Ammon's horn (tissue), 1 donor: ENCODE data around the gene OR5C1.
"Not testable (repeated sequence)": the region's sequence is repeated elsewhere in the genome, so short reads cannot be mapped to it uniquely, and the experiment has no call there.

Experiments used
- DNase-seq: peaks from one replicate; pipeline ENCODE4 v3.0.0-alpha.2; 2016; ENCODE audit warnings: low spot score

Gene OR5C1

DNA sequence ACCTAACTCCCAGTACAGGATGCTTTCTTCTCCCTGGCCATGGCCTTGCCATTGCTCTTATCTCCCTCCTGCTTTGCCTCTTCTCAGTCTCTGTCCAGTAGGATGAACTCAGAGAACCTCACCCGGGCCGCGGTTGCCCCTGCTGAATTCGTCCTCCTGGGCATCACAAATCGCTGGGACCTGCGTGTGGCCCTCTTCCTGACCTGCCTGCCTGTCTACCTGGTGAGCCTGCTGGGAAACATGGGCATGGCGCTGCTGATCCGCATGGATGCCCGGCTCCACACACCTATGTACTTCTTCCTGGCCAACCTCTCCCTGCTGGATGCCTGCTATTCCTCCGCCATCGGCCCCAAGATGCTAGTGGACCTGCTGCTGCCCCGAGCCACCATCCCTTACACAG is at the start of gene OR5C1:
Gene OR5C1, plus strand, starts transcription at position 103 of the 400 bp plus-strand sequence. Its CDS starts 0 bp downstream, at position 103.
- DNase-seq: no peak

DNA sequence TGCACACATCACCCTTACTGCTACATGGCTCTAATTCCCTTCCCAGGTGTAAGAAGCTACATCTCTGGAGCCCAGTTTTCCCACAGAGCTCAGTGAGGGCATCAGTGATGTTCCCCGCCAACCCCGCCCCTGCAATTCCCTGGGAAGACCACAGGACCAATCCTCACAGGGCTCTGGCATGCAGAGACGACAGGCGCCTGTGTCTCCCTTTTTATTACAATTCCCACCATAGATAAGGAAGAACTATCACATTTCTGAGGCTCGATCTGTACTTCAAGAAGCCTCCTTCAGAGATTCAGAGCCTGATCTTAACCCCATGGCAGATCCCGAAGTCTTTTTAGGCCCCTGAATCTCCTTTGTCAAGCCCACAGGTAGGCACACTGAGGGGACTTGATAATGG is 46.7 kb upstream of the OR5C1 start, which contains the start of gene OR1L6:
Gene OR1L6, plus strand, starts transcription at position 301 of the 400 bp plus-strand sequence. CDS start 7,545 bp downstream, outside the sequence.
- no peak for DNase-seq

- DNase-seq: no peak
Measured at GRCh38 chr9:122754825-122755224, 33.9 kb upstream of the OR5C1 start.

- DNase-seq: no peak
Measured at GRCh38 chr9:122767817-122768216, 20.9 kb upstream of the OR5C1 start.

GRCh38 chr9:122777052-122777451 is 11.7 kb upstream of the OR5C1 start:
- no peak for DNase-seq

DNA sequence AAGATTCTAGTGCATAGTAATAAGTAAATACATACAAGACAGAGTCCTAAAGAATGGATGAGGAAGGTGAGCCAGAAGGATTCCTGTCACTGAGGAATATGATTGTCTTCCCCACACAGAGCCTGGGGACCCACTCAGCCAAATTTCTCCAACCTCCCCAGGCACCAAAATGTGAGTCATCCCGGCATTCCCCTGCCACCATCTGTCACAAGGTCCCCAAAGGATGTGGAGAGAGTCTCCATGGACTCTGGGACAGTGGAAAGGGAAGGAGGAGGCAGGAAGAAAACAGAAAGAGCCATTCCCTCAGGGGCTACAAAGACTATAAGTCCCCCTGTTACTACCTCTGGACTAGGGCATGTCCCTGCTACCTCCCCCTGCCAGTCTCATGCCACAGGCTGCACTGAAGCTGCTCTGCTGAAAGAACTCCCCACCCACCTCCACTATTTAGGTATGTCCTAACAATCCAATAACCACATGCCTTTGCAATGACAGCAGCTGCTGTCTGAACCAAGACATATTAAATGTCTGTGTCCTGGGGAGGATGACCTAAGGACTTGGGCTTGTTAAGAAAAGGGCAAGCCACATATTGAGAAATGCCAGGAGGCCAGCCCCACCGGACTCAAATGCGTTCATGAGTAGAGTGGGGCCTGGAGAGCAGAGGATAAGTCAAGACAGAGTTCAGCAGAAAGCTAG is 10.7 kb upstream of the OR5C1 start:
- DNase-seq: no peak

GRCh38 chr9:122779181-122779580 is 9.6 kb upstream of the OR5C1 start:
- DNase-seq: no peak

DNA sequence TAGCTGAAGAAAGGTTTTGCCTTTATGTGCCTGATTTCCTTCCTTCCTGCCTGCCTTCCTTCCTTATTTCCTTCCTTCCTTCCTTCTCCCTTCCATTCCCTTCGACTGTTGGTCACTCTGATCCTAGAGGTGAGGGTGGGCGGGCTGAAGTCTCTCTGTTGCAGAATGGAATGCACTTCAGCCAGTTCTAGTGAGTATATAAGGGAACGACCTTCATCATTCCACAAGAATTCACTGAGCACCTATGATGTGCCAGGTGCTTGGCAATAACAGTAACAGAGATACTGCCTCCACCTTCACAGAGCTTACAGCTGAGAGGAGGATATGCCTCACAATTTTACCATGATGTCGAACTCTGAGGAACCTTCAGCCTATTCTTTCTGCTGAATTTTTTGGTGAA is 8.7 kb upstream of the OR5C1 start:
- DNase-seq: no peak

DNA sequence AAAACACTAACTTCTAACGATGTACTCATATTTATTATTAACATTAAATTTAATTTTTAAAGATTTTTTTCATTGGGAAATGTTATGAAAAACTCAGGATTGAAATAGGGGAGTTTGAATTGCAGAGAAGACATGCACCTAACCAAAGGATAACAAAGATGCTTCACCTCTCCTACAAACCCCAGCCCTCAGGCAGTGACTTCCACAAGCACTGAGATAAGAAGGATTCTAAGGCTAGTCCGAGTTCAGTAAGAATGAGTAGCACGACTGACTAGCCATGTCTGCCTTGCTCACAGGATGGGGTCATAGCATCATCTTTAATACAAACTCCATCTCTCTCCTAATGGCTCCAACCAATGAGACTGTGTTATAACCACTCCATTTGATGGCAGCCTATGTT is 7.1 kb upstream of the OR5C1 start:
- no peak for DNase-seq

DNA sequence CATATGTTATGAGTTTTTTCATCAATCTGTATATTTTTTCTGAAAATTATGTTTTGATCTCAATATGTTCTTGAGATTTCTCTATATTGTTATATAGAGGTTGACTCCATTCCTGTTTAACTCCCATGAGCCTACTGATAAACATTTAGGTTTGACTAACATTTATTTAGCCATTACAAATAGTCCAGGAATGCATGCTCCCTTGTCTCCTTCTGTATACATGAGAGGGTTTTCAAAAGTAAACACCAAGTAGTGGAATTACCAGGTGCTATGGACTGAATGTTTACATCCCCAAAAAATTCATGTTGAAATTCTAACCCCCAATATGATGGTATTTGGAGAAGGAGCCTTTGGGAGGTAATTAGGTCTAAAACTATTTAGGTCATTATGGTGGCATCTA is 3.5 kb upstream of the OR5C1 start:
- no peak for DNase-seq

DNA sequence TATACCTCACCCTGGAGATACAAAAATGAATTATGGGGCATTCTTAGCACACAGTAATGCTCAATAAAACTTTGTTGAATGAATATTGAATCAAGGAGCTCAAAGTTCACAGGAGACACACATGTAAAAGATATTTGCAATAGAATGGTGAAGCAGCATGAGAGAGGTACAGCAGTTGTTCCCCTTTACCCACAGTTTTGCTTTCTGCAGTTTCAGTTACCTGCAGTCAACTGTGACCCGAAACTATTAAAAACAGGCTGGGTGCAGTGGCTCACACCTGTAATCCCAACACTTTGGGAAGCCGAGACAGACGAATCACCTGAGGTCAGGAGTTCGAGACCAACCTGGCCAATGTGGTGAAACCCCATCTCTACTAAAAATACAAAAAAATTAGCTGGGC is 2.4 kb upstream of the OR5C1 start:
- no peak for DNase-seq

GRCh38 chr9:122789256-122790046 is 718 bp downstream of the OR5C1 start:
- DNase-seq: no peak

- no peak for DNase-seq
Measured at GRCh38 chr9:122791872-122792669, 3.3 kb downstream of the OR5C1 start.

- DNase-seq: no peak
Measured at GRCh38 chr9:122797316-122798063, 8.8 kb downstream of the OR5C1 start.

DNA sequence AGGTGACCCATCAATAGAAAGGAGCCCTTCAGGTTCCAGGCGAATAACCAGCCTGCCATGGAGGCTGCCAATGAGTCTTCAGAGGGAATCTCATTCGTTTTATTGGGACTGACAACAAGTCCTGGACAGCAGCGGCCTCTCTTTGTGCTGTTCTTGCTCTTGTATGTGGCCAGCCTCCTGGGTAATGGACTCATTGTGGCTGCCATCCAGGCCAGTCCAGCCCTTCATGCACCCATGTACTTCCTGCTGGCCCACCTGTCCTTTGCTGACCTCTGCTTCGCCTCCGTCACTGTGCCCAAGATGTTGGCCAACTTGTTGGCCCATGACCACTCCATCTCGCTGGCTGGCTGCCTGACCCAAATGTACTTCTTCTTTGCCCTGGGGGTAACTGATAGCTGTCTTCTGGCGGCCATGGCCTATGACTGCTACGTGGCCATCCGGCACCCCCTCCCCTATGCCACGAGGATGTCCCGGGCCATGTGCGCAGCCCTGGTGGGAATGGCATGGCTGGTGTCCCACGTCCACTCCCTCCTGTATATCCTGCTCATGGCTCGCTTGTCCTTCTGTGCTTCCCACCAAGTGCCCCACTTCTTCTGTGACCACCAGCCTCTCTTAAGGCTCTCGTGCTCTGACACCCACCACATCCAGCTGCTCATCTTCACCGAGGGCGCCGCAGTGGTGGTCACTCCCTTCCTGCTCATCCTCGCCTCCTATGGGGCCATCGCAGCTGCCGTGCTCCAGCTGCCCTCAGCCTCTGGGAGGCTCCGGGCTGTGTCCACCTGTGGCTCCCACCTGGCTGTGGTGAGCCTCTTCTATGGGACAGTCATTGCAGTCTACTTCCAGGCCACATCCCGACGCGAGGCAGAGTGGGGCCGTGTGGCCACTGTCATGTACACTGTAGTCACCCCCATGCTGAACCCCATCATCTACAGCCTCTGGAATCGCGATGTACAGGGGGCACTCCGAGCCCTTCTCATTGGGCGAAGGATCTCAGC is 11.6 kb downstream of the OR5C1 start, which contains the start of gene OR1K1:
Gene OR1K1, plus strand, starts transcription at position 58 of the 995 bp plus-strand sequence. Its CDS starts 0 bp downstream, at position 58.
- no peak for DNase-seq

DNA sequence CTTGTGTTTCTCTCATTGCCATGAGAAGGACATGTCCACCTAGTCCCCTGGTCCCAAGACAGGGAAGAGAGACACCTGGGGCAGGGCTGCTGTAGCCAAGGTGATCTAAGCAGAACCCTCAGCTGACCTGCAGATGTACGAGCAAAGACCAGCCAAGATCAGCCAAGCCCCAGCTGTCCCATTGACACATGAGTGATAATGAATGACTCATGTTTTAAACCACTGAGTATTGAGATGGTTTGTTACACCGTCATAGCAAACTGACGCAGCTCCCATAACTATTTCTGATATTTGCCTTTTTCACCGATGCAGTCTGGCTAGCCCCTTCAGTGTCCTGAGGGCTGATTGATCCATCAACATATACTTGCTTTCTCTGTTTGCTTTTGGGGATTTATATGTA is 17.9 kb downstream of the OR5C1 start:
- no peak for DNase-seq

DNA sequence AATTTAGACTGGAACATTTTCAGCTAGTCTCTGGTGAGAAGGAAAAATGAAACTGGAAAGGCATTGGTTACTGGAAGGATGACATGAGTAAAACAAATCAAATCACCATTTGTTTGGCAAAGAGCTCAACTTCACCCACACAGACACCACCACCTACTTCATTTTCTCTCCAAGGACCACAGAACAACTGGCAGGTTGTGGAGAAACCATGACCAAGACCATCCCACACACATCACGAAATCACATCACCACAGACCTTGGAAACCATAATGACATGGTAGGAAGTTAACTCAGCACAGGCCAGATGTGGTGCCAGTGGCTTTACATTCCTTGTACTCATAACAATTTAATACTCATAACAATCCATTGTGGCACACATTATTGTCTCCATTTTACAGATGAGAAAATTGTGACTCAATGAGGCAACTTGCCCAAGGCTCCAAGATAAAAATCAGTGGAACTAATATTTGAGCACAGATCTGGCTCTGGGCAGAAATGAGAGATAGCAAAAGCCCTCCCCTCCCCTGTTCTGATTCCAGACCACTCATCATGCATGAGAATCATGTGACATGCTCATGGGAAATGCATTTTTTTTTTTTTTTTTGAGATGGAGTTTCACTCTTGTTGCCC is 18.7 kb downstream of the OR5C1 start:
- no peak for DNase-seq

DNA sequence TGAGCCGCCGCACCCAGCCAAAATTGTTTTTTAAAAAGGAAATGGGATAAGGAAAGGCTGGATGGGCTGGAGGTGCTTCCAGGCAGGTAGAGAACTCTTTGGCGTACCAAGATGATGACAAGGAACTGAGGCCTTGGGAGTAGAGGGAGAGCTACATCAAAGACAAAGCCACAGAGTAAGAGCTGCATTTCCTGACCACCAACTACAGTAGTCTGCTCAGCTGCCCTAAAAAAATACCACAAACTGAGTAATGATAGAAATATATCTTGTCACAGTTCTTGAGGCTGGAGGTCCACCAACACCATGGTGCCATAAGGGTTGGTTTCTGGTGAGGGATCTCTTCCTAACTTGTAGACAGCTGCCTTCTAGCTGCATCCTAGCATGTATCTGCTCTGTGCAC is 19.4 kb downstream of the OR5C1 start:
- DNase-seq: no peak

DNA sequence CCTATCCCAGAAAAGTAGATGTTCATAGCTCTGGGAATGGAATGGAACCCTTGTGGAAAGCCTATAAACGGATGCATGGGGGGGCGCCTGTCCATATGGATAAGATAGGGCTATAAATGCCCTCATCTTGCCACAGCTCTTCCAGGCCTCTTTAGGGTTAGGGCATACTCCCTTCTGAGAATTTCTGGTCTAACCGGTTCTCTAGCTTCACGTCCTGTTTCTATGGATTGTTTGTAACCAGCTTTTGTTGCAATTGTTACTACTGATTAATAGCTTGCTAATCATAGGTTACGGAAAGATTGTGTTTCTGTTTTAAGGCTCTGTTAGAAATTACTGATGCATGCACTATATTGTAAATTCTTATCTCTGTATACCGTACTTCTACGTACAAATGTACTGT is 20.5 kb downstream of the OR5C1 start:
- not testable (repeated sequence) for DNase-seq
